ENCODE results near the gene DOK5. TPM values are rescaled to one million over a fixed set of nuclear protein-coding genes. Genes with fewer than 3 reads are reported as not detected.

DOK5 gene
- total and polyA plus RNA-seq, 2 donors from 2014 or later = 4.8 to 5.4 TPM

DNA sequence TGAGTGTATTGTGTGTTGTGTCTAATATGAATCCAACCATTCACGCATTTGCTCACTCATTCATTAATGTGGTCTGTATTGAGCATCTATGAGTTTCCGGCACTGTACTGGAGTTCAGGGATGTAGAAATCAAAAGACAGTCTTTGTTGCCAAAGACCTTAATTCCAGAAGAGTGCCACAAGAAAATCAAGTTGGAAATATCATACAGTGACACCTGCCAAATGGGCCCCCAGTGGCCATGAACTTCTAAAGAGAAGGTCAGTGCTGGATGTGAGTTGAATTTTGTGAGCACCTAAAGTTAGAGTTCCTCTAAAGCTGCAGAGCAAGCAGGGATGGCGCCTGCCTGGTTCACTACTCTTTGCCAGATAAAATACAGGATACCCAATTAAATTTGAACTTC is 175.9 kb downstream of the DOK5 start:
- Histone ChIP-seq H3K4me3 (ENCODE audit: low read length in 3 of 3) (no peak overlapping the region), H3K27ac (ENCODE audit: low read depth in 2 of 2, low read length in 2 of 2) (no peak overlapping the region), H3K27me3 (ENCODE audit: control insufficient read depth, insufficient read depth, low read length) (no peaks in the 10 kb centered on the region), H3K36me3 (ENCODE audit: control insufficient read depth in 2 of 3, insufficient read depth in 3 of 3, low read length in 3 of 3) (no peaks in the 10 kb centered on the region), H3K9ac (ENCODE audit: low read length in 3 of 3) (no peak overlapping the region), H3K4me1 (ENCODE audit: control insufficient read depth in 2 of 3, insufficient read depth in 2 of 3, low read depth in 1 of 3, low read length in 3 of 3) (peaks cover 0 to 4% (median 0%) of the 10 kb centered on the region in 3 donors), H3K9me3 (ENCODE audit: control insufficient read depth in 2 of 3, insufficient read depth in 1 of 3, low read length in 3 of 3) (no peaks in the 10 kb centered on the region)
- no peak for DNase-seq
- no peak for FAIRE-seq
- TF ChIP-seq, protein P1, sequence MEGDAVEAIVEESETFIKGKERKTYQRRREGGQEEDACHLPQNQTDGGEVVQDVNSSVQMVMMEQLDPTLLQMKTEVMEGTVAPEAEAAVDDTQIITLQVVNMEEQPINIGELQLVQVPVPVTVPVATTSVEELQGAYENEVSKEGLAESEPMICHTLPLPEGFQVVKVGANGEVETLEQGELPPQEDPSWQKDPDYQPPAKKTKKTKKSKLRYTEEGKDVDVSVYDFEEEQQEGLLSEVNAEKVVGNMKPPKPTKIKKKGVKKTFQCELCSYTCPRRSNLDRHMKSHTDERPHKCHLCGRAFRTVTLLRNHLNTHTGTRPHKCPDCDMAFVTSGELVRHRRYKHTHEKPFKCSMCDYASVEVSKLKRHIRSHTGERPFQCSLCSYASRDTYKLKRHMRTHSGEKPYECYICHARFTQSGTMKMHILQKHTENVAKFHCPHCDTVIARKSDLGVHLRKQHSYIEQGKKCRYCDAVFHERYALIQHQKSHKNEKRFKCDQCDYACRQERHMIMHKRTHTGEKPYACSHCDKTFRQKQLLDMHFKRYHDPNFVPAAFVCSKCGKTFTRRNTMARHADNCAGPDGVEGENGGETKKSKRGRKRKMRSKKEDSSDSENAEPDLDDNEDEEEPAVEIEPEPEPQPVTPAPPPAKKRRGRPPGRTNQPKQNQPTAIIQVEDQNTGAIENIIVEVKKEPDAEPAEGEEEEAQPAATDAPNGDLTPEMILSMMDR (IDR thresholded peaks at IDR 0.05; ENCODE audit: borderline replicate concordance, extremely low read depth, insufficient read depth) = no peak
- intact Hi-C loops (cut with DNase I) = no loop called here

- FAIRE-seq (no peak), DNase-seq (peak in 3 of 5 donors; percentile 26 to 64 (median 33))
- H3K9me3 ChIP-seq (ENCODE audit: control insufficient read depth in 2 of 3, insufficient read depth in 1 of 3, low read length in 3 of 3) = no peaks in the 10 kb centered on the region
- H3K36me3 ChIP-seq (ENCODE audit: control insufficient read depth in 2 of 3, insufficient read depth in 3 of 3, low read length in 3 of 3) = no peaks in the 10 kb centered on the region
- no peaks in the 10 kb centered on the region for H3K27me3 ChIP-seq (ENCODE audit: control insufficient read depth, insufficient read depth, low read length)
- TF ChIP-seq, protein P1 (IDR thresholded peaks at IDR 0.05; ENCODE audit: borderline replicate concordance, extremely low read depth, insufficient read depth) = no peak
- no peak overlapping the region for H3K27ac ChIP-seq (ENCODE audit: low read depth in 2 of 2, low read length in 2 of 2)
- intact Hi-C loops (cut with DNase I) = no loop called here
- no peak overlapping the region for H3K4me3 ChIP-seq (ENCODE audit: low read length in 3 of 3)
- no peak overlapping the region for H3K9ac ChIP-seq (ENCODE audit: low read length in 3 of 3)
- H3K4me1 ChIP-seq (ENCODE audit: control insufficient read depth in 2 of 3, insufficient read depth in 2 of 3, low read depth in 1 of 3, low read length in 3 of 3) = peaks cover 0 to 2% (median 0%) of the 10 kb centered on the region in 3 donors
Measured at GRCh38 chr20:54654450-54654849, 179.1 kb downstream of the DOK5 start.

- DNase-seq (no peak), FAIRE-seq (no peak)
- H3K27ac ChIP-seq (ENCODE audit: low read depth in 2 of 2, low read length in 2 of 2) = no peak overlapping the region
- no peak overlapping the region for H3K9ac ChIP-seq (ENCODE audit: low read length in 3 of 3)
- no peaks in the 10 kb centered on the region for H3K36me3 ChIP-seq (ENCODE audit: control insufficient read depth in 2 of 3, insufficient read depth in 3 of 3, low read length in 3 of 3)
- no peaks in the 10 kb centered on the region for H3K4me1 ChIP-seq (ENCODE audit: control insufficient read depth in 2 of 3, insufficient read depth in 2 of 3, low read depth in 1 of 3, low read length in 3 of 3)
- no peaks in the 10 kb centered on the region for H3K27me3 ChIP-seq (ENCODE audit: control insufficient read depth, insufficient read depth, low read length)
- H3K4me3 ChIP-seq (ENCODE audit: low read length in 3 of 3) = no peak overlapping the region
- intact Hi-C loops (cut with DNase I) = no loop called here
- TF ChIP-seq, protein P1 (IDR thresholded peaks at IDR 0.05; ENCODE audit: borderline replicate concordance, extremely low read depth, insufficient read depth) = no peak
- H3K9me3 ChIP-seq (ENCODE audit: control insufficient read depth in 2 of 3, insufficient read depth in 1 of 3, low read length in 3 of 3) = no peaks in the 10 kb centered on the region
Measured at GRCh38 chr20:54657268-54657826, 182.0 kb downstream of the DOK5 start.

DNA sequence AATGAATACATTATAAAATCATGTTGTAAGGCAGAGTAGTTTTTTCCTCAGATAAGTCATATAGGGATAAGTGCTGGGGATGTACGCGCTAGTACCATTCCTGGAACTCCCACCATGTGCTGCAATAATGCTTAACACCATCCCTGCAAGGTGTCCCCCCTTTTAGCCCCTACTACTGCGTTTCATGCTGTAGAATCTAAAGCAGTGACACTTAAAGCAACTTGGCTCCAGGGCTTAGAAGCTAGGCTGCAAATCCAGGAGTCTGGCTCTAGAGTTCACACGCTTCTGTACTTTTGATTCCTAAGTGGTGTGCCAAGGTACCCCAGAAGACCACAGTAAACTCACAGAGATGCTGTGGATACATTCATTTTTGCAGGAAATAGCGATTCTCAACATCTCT is 183.1 kb downstream of the DOK5 start:
- H3K27ac ChIP-seq (ENCODE audit: low read depth in 2 of 2, low read length in 2 of 2) = no peak overlapping the region
- no peaks in the 10 kb centered on the region for H3K27me3 ChIP-seq (ENCODE audit: control insufficient read depth, insufficient read depth, low read length)
- H3K36me3 ChIP-seq (ENCODE audit: control insufficient read depth in 2 of 3, insufficient read depth in 3 of 3, low read length in 3 of 3) = no peaks in the 10 kb centered on the region
- H3K4me3 ChIP-seq (ENCODE audit: low read length in 3 of 3) = no peak overlapping the region
- TF ChIP-seq, protein P1 (IDR thresholded peaks at IDR 0.05; ENCODE audit: borderline replicate concordance, extremely low read depth, insufficient read depth) = no peak
- DNase-seq = no peak
- no peak for FAIRE-seq
- intact Hi-C loops (cut with DNase I) = no loop called here
- no peak overlapping the region for H3K9ac ChIP-seq (ENCODE audit: low read length in 3 of 3)
- H3K4me1 ChIP-seq (ENCODE audit: control insufficient read depth in 2 of 3, insufficient read depth in 2 of 3, low read depth in 1 of 3, low read length in 3 of 3) = no peaks in the 10 kb centered on the region
- H3K9me3 ChIP-seq (ENCODE audit: control insufficient read depth in 2 of 3, insufficient read depth in 1 of 3, low read length in 3 of 3) = no peaks in the 10 kb centered on the region

Data from kidney (tissue), 14 donors.